Measurements from ENCODE around the gene MAPK11.

- TF ChIP-seq POLR2A (IDR thresholded peaks at IDR 0.05; ENCODE audit: low read length) = no peak
- no peak for TF ChIP-seq GATA1 (IDR thresholded peaks at IDR 0.05; ENCODE audit: low read depth, low read length)
Observed at GRCh38 chr22:50242406-50242949, 27.7 kb downstream of the MAPK11 start.
